Natural killer cell treated with Interleukin-12 subunit alpha and Interleukin-12 subunit beta and Interleukin-15 and Interleukin-18, amount 100 ng/mL, for 72 hours (primary cell): Measurements from ENCODE around the gene F10. TPM values are rescaled to one million over a fixed set of nuclear protein-coding genes. Genes with fewer than 3 reads are reported as not detected.
A peak's percentile ranks its signal among the peaks of the same experiment; 100 is the strongest.

Experiments
- ATAC-seq, 2 donors: fragments of 150-1000 bp; cut with Tn5 transposase in 1 of 2; sonication (Bioruptor Pico), chemical (Tn5 transposase) in 1 of 2; 2 replicates each; pipeline ENCODE4 v1.10.0; 2021
- DNase-seq: peaks from one replicate; pipeline ENCODE4 v3.0.0; 2022; ENCODE audit warnings: low spot score
- H3K27ac Mint-ChIP-seq, 2 donors: 1 replicate in 1 of 2; 2 replicates in 1 of 2; pipeline ENCODE4 v1.8.0; 2022; ENCODE audit warnings: mixed read lengths in 2 of 2, mild to moderate bottlenecking in 1 of 2, moderate library complexity in 1 of 2
- H3K27me3 Mint-ChIP-seq, 2 donors: 1 replicate in 1 of 2; 2 replicates in 1 of 2; pipeline ENCODE4 v1.8.0; 2022; ENCODE audit warnings: mixed read lengths in 2 of 2
- H3K36me3 Mint-ChIP-seq: one replicate; pipeline ENCODE4 v1.8.0; 2022; ENCODE audit warnings: mixed read lengths
- H3K4me1 Mint-ChIP-seq, 2 donors: 1 replicate in 1 of 2; 2 replicates in 1 of 2; pipeline ENCODE4 v1.8.0; 2022; ENCODE audit warnings: low read depth in 2 of 2, mixed read lengths in 2 of 2, mild to moderate bottlenecking in 1 of 2
- H3K4me3 Mint-ChIP-seq: one replicate; pipeline ENCODE4 v1.8.0; 2022; ENCODE audit warnings: mixed read lengths
- H3K9me3 Mint-ChIP-seq: 2 replicates; pipeline ENCODE4 v1.8.0; 2022; ENCODE audit warnings: mixed read lengths
- total RNA-seq, 2 donors: library from RNA; stranded (reverse); gene quantifications; one replicate each; pipeline ENCODE4 v1.2.3, GENCODE V29; 2022

F10 gene
- total RNA-seq, 2 donors from 2014 or later, result not detected

- no peak overlapping the region for H3K4me3 Mint-ChIP-seq
- H3K27me3 Mint-ChIP-seq, result no peaks in the 10 kb centered on the region
- H3K9me3 Mint-ChIP-seq, result no peaks in the 10 kb centered on the region
- no peak overlapping the region for H3K27ac Mint-ChIP-seq
- ATAC-seq (no peak), DNase-seq (no peak)
- H3K36me3 Mint-ChIP-seq, result no peaks in the 10 kb centered on the region
- H3K4me1 Mint-ChIP-seq, result no peaks in the 10 kb centered on the region
Measured at GRCh38 chr13:113082198-113083021, 40.2 kb upstream of the F10 start.

DNA sequence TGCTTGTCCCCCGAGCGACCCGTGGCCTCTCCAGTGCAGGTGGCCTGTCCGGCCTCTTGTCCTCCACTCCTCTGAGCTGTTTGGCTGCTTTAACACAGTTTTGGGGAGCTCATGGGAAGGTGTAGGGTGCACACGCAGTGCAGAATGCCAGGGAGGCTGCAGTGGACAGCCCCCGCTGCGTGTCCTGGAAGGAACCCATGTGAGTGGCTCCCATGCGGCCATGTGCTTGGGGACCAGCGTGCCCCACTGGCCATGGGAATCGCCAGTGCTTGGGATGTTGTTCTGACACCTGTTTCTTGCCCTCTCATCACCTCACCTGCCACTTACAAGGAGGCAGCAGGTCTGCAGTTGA, 39.6 kb upstream of the F10 start:
- H3K27me3 Mint-ChIP-seq, result no peaks in the 10 kb centered on the region
- no peaks in the 10 kb centered on the region for H3K36me3 Mint-ChIP-seq
- H3K27ac Mint-ChIP-seq, result no peak overlapping the region
- H3K4me3 Mint-ChIP-seq, result no peak overlapping the region
- H3K4me1 Mint-ChIP-seq, result no peaks in the 10 kb centered on the region
- no peak for ATAC-seq
- no peak for DNase-seq
- no peaks in the 10 kb centered on the region for H3K9me3 Mint-ChIP-seq

DNA sequence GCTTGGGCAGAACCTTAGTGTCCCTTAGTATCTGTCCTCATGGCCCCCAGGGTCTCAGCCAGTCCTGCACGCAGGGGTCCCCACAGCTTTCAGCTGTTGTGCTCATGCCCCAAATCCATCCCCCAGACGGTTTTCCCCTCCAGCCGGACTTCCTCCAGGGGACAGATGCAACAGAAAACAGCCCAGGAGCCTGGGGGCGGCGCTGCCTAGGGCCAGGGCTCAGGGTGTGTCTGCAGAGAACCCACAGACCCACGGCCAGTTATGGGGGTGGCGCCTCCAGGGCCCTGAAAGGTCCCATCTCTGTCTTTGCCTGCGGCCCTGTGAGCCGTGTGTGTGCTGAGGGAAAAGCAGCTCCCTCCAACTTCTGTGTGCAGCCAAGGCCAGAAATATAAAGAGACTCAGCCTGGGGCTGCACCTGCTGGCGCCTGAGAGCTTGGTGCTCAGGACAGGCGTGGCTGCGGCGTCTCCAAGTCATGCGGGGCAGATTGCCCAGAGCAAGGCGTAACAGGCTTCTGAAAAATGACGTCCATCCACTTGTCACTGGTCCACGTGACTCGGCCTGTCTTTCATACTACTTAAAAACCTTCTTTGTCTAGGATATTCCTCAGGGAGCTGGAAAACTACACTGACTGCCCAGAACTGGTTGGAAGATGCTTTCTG, 39.1 kb upstream of the F10 start:
- no peaks in the 10 kb centered on the region for H3K27me3 Mint-ChIP-seq
- no peak overlapping the region for H3K27ac Mint-ChIP-seq
- no peak for ATAC-seq
- no peak for DNase-seq
- H3K36me3 Mint-ChIP-seq, result no peaks in the 10 kb centered on the region
- no peaks in the 10 kb centered on the region for H3K9me3 Mint-ChIP-seq
- no peaks in the 10 kb centered on the region for H3K4me1 Mint-ChIP-seq
- no peak overlapping the region for H3K4me3 Mint-ChIP-seq

DNA sequence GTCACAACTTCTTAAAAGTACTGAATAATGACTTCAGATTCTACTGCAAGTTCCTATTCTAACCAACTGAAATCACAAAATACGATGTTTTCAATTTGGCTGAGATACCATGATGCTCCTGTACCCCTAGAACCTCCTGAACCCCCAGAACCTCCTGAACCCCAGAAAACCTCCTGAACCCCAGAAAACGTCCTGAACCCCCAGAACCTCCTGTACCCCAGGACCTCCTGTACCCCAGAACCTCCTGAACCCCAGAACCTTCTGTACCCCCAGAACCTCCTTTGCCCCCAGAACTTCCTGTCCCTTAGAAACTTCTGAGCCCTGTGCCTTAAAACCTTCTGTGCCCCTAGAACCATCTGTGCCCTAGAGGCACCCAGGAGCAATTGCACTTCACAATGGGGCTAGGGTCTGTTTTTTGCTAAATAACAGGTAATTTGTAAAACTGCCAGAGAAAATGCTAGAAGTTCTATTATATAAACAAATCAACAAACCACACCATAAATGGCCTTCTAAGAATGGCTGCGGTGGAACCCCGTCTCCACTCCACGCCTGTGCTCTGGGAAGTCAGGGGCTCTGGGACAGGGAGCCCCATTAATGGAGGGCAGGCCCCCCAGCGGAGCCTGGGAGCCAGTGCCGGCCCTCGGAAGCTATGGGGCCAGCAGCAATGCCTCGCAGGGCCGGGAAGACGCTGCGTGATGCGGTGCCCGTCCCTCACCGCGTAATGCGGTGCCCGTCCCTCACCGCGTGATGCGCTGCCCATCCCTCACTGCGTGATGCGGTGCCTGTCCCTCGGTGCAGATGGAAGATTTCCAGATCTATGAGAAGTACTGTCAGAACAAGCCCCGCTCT, 38.3 kb upstream of the F10 start:
- Mint-ChIP-seq H3K27me3 (no peaks in the 10 kb centered on the region), H3K4me1 (no peaks in the 10 kb centered on the region), H3K9me3 (no peaks in the 10 kb centered on the region), H3K36me3 (no peaks in the 10 kb centered on the region), H3K27ac (no peak overlapping the region), H3K4me3 (no peak overlapping the region)
- ATAC-seq, result no peak
- no peak for DNase-seq

DNA sequence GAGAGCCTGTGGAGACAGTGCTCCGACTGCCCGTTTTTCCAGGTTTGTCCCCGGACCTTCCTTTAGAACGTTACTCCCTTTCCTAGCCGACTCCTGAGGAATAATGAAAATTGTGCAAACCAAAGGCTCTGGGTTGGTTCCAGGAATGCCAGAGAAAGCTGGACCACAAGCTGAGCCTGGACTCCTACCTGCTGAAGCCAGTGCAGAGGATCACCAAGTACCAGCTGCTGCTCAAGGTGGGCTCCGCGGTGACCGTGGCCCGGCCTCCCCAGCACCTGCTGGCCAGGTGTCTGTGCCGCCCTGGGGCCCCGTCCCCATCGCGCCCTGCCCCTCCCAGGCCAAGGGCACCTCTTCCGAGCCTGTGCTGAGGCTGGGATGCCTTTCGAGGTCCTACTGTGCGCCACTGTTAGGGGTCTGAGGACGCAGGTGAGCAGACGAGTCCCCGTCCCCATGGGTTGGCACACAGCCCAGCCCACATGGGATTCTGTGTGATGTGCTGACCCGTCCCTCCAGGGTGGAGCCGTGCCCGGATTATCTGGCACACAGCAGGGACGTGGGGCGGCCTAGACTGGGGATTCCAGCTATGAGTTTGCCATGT, 37.6 kb upstream of the F10 start:
- DNase-seq (no peak), ATAC-seq (no peak)
- H3K4me3 Mint-ChIP-seq, result no peak overlapping the region
- no peak overlapping the region for H3K27ac Mint-ChIP-seq
- no peaks in the 10 kb centered on the region for H3K27me3 Mint-ChIP-seq
- H3K9me3 Mint-ChIP-seq, result no peaks in the 10 kb centered on the region
- no peaks in the 10 kb centered on the region for H3K36me3 Mint-ChIP-seq
- H3K4me1 Mint-ChIP-seq, result no peaks in the 10 kb centered on the region

DNA sequence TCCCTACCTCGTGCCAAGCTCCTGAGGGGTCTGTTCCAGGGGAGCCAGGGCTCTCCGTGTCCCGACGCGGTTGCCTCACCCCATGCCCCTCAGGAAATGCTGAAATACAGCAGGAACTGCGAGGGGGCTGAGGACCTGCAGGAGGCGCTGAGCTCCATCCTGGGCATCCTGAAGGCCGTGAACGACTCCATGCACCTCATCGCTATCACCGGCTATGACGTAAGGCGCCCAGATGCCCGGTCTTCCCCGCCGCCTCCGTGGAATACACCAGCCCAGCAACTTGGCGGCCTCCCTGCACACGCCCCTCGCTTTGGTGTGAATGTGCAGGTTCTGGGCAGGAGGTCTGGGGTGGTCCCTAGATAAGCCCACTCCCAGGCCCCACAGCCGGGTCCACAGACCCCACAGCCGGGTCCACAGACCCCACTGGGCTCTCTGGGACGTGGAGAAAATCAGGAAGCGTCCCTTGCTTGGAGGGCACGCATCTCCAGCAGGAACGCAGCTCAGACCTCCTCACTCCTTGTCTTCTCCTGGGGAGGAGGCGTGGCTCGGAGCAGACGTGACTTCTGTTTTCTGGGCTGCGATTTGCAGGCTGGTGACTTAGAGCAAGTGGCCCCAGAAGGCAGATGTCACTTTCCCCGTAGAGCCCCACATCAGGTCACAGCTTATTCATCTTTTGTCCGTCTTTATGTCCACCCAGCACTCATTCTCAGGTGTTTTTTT, 36.4 kb upstream of the F10 start:
- no peak overlapping the region for H3K4me3 Mint-ChIP-seq
- no peaks in the 10 kb centered on the region for H3K36me3 Mint-ChIP-seq

GRCh38 chr13:113086991-113087922, 35.3 kb upstream of the F10 start:
- Mint-ChIP-seq H3K27me3 (no peaks in the 10 kb centered on the region), H3K27ac (no peak overlapping the region), H3K4me1 (no peaks in the 10 kb centered on the region), H3K9me3 (no peaks in the 10 kb centered on the region), H3K4me3 (no peak overlapping the region), H3K36me3 (no peaks in the 10 kb centered on the region)
- peak; percentile 42 for DNase-seq
- no peak for ATAC-seq

More for the DNA sequence above, 36.4 kb upstream of the F10 start:
- no peaks in the 10 kb centered on the region for H3K27me3 Mint-ChIP-seq
- H3K27ac Mint-ChIP-seq, result no peak overlapping the region
- ATAC-seq (no peak), DNase-seq (peak; percentile 0)
- no peaks in the 10 kb centered on the region for H3K4me1 Mint-ChIP-seq
- no peaks in the 10 kb centered on the region for H3K9me3 Mint-ChIP-seq

DNA sequence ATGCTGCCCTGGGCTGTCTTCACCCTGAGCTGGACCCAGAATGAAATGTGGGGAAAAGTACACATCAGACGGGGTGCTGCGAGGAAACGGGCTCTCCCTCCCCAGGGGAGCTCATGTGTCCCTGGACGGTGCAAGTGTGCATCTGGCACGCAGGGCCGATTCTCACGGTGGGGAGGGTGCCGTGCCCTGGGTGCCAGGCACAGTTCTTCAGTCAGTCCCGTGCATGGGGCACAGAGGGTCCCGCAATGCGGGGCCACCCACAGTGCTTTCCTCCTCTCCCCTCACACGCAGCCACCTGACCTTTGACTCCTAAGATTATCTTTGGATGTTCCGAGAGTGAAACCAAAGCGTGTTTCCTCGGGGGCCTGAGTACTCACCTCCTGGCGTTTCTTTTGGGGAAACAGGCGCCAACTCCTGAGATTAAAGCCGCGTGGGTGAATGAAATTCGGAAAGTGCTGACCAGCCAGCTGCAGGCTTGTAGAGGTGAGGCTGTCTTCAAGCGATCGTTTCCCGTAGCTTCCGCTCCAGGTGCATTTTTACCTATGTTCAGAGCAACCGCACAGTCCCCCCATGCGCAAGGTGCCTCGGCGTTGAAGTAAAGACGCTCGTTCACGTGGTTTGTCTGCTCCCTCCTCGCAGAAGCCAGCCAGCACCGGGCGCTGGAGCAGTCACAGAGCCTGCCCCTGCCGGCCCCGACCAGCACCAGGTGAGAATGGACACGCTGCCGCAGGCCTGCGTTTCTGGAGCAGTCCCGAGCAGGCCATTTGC, 34.5 kb upstream of the F10 start:
- no peaks in the 10 kb centered on the region for H3K4me1 Mint-ChIP-seq

DNA sequence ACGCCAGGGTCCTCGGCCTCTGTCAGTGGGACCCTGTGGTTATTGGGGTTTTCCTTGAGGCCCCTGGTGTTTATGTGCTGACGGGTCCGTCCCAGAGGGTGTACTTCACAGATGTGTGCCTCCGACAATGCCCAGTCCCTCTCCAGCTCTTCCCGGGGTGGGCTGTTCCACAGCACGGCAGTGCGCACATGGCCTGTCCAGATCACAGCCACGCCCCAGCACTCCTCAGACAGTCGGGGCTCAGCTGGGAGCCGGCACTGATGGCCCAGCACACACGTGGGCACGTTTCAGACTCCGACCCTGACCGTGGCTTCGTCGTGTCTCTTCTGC, 33.9 kb upstream of the F10 start:
- H3K36me3 Mint-ChIP-seq, result no peaks in the 10 kb centered on the region
- H3K27ac Mint-ChIP-seq, result no peak overlapping the region
- H3K4me1 Mint-ChIP-seq, result no peaks in the 10 kb centered on the region
- no peaks in the 10 kb centered on the region for H3K9me3 Mint-ChIP-seq
- H3K4me3 Mint-ChIP-seq, result no peak overlapping the region
- ATAC-seq, result no peak
- no peak for DNase-seq
- no peaks in the 10 kb centered on the region for H3K27me3 Mint-ChIP-seq

More for the DNA sequence above, 34.5 kb upstream of the F10 start:
- H3K36me3 Mint-ChIP-seq, result no peaks in the 10 kb centered on the region
- H3K9me3 Mint-ChIP-seq, result no peaks in the 10 kb centered on the region
- no peak overlapping the region for H3K4me3 Mint-ChIP-seq
- H3K27ac Mint-ChIP-seq, result no peak overlapping the region
- no peak for ATAC-seq
- H3K27me3 Mint-ChIP-seq, result no peaks in the 10 kb centered on the region
- DNase-seq, result no peak

DNA sequence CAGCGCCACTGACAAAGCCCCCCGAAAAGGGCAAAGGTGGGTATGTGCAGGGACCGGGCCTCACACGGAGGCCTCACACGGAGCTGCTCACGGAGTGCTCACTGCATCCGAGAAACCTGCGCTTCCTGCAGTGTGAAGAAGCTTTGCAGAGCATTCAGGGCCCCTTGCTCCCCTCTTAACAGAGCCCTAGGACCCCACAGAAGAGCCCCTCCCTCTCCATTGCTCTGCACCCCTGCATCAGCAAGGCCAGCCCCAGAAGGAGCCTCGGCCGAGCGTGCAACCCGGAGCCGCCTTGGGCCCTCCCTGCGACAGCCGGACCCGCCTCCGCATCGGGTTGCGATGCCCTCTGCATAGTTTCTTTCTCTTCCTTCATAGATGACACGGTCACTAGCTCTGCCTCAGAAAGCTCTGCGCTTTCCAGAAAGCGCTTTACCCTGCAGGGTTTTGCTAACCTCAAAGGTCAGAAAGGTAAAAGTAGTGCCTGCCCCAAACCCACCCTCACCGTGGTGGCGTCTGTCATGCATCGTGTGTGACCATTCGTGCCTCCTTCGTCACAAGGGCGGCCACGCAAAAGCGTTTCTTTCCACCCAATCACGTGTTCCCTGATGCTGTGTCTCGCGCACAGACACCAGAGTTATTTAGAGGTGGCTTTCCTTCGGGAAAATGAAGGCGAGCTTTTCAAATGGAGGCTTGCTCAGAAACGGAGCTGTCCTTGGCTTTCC, 32.7 kb upstream of the F10 start:
- ATAC-seq (no peak), DNase-seq (no peak)
- no peaks in the 10 kb centered on the region for H3K27me3 Mint-ChIP-seq
- H3K27ac Mint-ChIP-seq, result no peak overlapping the region
- no peaks in the 10 kb centered on the region for H3K36me3 Mint-ChIP-seq
- H3K4me3 Mint-ChIP-seq, result no peak overlapping the region
- H3K4me1 Mint-ChIP-seq, result no peaks in the 10 kb centered on the region
- no peaks in the 10 kb centered on the region for H3K9me3 Mint-ChIP-seq

- Mint-ChIP-seq H3K27me3 (no peaks in the 10 kb centered on the region), H3K27ac (no peak overlapping the region), H3K9me3 (no peaks in the 10 kb centered on the region), H3K4me3 (no peak overlapping the region), H3K4me1 (no peaks in the 10 kb centered on the region), H3K36me3 (no peaks in the 10 kb centered on the region)
- DNase-seq (no peak), ATAC-seq (no peak)
Measured at GRCh38 chr13:113090415-113090770, 32.2 kb upstream of the F10 start.

- H3K4me3 Mint-ChIP-seq, result no peak overlapping the region
- H3K4me1 Mint-ChIP-seq, result no peaks in the 10 kb centered on the region
- H3K36me3 Mint-ChIP-seq, result no peaks in the 10 kb centered on the region
- DNase-seq (no peak), ATAC-seq (no peak)
- no peaks in the 10 kb centered on the region for H3K9me3 Mint-ChIP-seq
- H3K27ac Mint-ChIP-seq, result no peak overlapping the region
- H3K27me3 Mint-ChIP-seq, result no peaks in the 10 kb centered on the region
Measured at GRCh38 chr13:113090806-113091205, 31.8 kb upstream of the F10 start.
